Measurements from ENCODE around the gene RTN1.

RTN1 gene

DNA sequence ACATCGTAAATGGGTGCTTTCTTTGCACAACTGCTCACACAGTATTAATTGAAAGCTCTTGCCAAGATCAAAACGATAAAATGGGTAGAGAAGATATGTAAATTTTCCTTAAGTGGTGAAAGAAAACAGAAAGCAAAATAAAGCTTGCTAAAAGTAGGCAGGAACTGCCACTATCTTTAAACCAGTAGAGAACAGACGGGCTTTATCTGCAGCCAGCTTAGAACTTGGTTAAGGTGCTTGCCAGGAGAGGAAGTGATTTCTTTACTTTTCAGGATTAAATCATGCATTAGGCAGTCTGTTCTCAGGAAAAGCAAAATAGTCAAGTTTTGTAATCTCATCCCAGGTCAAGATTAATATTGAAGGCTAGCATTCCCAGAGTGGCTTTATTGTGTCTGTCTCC is 237.1 kb downstream of the RTN1 start:
- Histone ChIP-seq H3K27ac (no peak overlapping the region), H3K9me3 (ENCODE audit: control insufficient read depth, low read length) (no peaks in the 10 kb centered on the region), H3K4me1 (no peaks in the 10 kb centered on the region), H3K9ac (no peak overlapping the region), H2AFZ (no peak overlapping the region), H3K36me3 (ENCODE audit: control insufficient read depth, insufficient read depth, low read length) (no peaks in the 10 kb centered on the region), H3K4me2 (ENCODE audit: low read length) (no peak overlapping the region), H3K27me3 (ENCODE audit: control insufficient read depth, insufficient read depth, low read length) (no peaks in the 10 kb centered on the region), H3K79me2 (no peaks in the 10 kb centered on the region), H3K4me3 (ENCODE audit: low read depth, low read length) (no peak overlapping the region)
- TF ChIP-seq, protein P1, sequence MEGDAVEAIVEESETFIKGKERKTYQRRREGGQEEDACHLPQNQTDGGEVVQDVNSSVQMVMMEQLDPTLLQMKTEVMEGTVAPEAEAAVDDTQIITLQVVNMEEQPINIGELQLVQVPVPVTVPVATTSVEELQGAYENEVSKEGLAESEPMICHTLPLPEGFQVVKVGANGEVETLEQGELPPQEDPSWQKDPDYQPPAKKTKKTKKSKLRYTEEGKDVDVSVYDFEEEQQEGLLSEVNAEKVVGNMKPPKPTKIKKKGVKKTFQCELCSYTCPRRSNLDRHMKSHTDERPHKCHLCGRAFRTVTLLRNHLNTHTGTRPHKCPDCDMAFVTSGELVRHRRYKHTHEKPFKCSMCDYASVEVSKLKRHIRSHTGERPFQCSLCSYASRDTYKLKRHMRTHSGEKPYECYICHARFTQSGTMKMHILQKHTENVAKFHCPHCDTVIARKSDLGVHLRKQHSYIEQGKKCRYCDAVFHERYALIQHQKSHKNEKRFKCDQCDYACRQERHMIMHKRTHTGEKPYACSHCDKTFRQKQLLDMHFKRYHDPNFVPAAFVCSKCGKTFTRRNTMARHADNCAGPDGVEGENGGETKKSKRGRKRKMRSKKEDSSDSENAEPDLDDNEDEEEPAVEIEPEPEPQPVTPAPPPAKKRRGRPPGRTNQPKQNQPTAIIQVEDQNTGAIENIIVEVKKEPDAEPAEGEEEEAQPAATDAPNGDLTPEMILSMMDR (IDR thresholded peaks at IDR 0.05): no peak

DNA sequence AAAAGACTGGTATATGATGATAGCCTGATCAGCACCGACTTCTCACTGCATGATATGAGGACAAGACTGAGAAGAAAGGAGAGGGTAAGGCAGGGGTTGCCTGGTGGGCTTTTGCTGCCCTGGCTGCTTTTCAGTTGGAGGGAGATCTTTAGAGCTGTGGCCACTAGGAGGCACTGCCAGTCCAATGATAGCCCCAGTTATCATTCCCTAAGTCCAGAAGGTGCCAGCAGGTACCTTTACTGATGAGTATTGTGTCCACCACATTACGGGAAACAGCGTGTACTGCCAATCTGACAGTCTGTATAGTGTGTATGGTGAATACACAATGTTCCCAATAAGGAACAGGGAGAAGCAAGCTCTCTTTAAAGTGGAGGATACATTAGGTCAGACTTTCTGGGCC is 238.2 kb downstream of the RTN1 start:
- Histone ChIP-seq H3K36me3 (ENCODE audit: control insufficient read depth, insufficient read depth, low read length) (no peaks in the 10 kb centered on the region), H2AFZ (no peak overlapping the region), H3K4me2 (ENCODE audit: low read length) (no peak overlapping the region), H3K27me3 (ENCODE audit: control insufficient read depth, insufficient read depth, low read length) (no peaks in the 10 kb centered on the region), H3K9me3 (ENCODE audit: control insufficient read depth, low read length) (no peaks in the 10 kb centered on the region), H3K79me2 (no peaks in the 10 kb centered on the region), H3K9ac (no peak overlapping the region), H3K4me3 (ENCODE audit: low read depth, low read length) (no peak overlapping the region), H3K4me1 (no peaks in the 10 kb centered on the region), H3K27ac (no peak overlapping the region)
- TF ChIP-seq, protein P1 (IDR thresholded peaks at IDR 0.05): peak; percentile 51

DNA sequence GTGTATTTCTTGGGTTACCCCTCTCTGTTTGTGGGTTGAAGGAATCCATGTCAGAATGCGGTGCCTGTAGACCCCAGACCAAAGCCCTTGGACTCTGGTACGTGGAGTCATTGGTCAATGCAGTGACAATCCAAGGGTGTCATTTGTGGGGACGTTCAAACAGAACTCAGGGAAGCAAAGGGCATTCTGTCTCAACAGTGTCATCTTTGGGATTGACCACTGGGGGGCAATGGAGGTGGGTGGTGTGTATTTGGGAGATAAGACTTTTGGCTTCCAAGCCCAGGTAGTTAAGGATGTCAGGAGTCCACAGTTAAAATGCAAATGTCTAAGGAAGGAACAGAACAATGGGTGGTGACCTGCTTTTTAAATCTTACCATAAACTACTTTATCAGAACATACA is 239.3 kb downstream of the RTN1 start:
- H3K9ac ChIP-seq: no peak overlapping the region
- H3K36me3 ChIP-seq (ENCODE audit: control insufficient read depth, insufficient read depth, low read length): no peaks in the 10 kb centered on the region
- H3K9me3 ChIP-seq (ENCODE audit: control insufficient read depth, low read length): no peaks in the 10 kb centered on the region
- TF ChIP-seq, protein P1 (IDR thresholded peaks at IDR 0.05): peak; percentile 11
- no peak overlapping the region for H3K4me3 ChIP-seq (ENCODE audit: low read depth, low read length)
- no peaks in the 10 kb centered on the region for H3K4me1 ChIP-seq
- no peak overlapping the region for H2AFZ ChIP-seq
- no peaks in the 10 kb centered on the region for H3K79me2 ChIP-seq
- H3K27me3 ChIP-seq (ENCODE audit: control insufficient read depth, insufficient read depth, low read length): no peaks in the 10 kb centered on the region
- no peak overlapping the region for H3K4me2 ChIP-seq (ENCODE audit: low read length)
- no peak overlapping the region for H3K27ac ChIP-seq

DNA sequence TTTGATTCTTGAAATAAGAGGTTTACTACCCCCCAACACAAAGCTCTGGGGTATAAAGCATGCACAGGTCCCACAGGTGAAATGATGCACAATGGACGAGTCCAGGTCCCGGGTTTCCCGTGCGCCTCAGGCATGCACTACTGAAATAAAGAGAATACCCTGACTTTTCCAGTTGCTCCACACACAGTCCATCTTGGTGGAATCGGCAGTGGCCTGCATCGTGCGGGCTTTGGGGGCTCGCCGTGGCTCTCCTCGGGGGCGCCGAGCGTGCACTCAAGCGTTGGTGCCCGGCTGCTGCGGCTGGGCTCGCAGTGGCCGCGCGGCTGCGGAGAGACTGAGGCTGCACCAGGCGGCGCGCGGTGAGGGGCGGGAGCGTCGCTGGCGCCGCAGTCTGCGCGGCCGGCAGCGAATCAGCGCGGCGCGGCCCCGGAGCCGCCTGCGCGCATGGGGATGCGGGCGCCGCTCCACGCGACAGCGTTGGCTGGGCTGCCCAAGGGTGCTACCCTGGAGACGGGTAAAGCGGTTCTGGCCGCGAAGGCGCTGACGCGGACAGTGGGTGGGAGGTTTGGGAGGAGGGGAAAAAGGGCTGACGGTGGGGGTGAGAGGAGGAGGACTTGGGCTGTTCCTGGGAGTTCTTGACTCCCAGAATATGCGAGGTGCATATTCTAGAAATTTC is 240.2 kb downstream of the RTN1 start:
- H3K4me2 ChIP-seq (ENCODE audit: low read length): no peak overlapping the region
- no peaks in the 10 kb centered on the region for H3K4me1 ChIP-seq
- H3K4me3 ChIP-seq (ENCODE audit: low read depth, low read length): no peak overlapping the region
- no peak overlapping the region for H2AFZ ChIP-seq
- H3K27me3 ChIP-seq (ENCODE audit: control insufficient read depth, insufficient read depth, low read length): no peaks in the 10 kb centered on the region
- H3K9me3 ChIP-seq (ENCODE audit: control insufficient read depth, low read length): no peaks in the 10 kb centered on the region
- no peaks in the 10 kb centered on the region for H3K36me3 ChIP-seq (ENCODE audit: control insufficient read depth, insufficient read depth, low read length)
- H3K79me2 ChIP-seq: no peaks in the 10 kb centered on the region
- TF ChIP-seq, protein P1 (IDR thresholded peaks at IDR 0.05): no peak
- no peak overlapping the region for H3K27ac ChIP-seq
- no peak overlapping the region for H3K9ac ChIP-seq
